ENCODE data around the gene NDUFS2. TPM values are rescaled to one million over a fixed set of nuclear protein-coding genes. Genes with fewer than 3 reads are reported as not detected.

Gene NDUFS2
- total and polyA plus RNA-seq, 10 of the 15 experiments (the other 5 are each of a cell fraction or from before 2014, with no cell fraction given) = 66.5 to 215 (median 148) TPM

DNA sequence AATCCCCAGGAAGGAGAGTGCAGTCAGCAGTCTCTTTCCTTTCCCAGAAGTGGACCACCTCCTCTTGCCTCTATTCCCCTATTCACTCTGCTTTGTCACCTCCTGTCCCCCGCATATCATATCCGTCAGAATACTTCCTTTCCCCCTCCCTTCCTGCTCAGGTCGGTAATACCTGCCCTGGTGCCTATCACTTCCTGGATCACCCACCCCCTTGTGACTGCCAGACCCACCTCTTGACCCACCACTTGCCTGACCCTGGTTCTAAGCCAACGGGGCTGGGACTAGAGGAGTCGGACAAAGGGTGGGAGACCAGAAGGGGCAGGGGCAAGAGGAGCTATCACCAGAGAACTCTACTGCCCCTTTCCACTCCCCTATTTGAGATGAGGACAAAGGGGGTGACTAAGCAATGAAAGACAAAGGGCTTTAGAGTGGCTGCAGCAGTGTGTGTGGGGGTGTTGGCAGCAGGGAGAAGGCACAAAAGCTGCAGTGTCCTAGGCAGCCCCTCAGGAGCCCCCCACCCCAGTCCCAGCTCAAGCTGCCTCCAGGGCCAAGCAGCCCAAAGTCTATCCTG is 1.7 kb upstream of the NDUFS2 start:
- Histone ChIP-seq H3K4me2 (ENCODE audit: control insufficient read depth, insufficient read depth) (no peak overlapping the region), H3K27me3 (replicated peaks in 1 of 2; ENCODE audit: control insufficient read depth in 2 of 2, insufficient read depth in 2 of 2, low read length in 1 of 2) (no peaks in the 10 kb centered on the region), H3K4me3 (no peak overlapping the region), H3K9ac (ENCODE audit: control insufficient read depth, insufficient read depth, low read length) (no peak overlapping the region), H3K9me3 (replicated peaks; ENCODE audit: control insufficient read depth, insufficient read depth, low read length) (no peaks in the 10 kb centered on the region), H3K36me3 (ENCODE audit: control insufficient read depth in 2 of 2, insufficient read depth in 2 of 2, low read length in 1 of 2) (no peaks in the 10 kb centered on the region; a peak in 1 of 4 replicates), H4K20me1 (ENCODE audit: control insufficient read depth, insufficient read depth) (no peaks in the 10 kb centered on the region), H3K79me2 (ENCODE audit: control insufficient read depth, insufficient read depth, low read length) (peaks cover 20% of the 10 kb centered on the region), H3K4me1 (ENCODE audit: control insufficient read depth, insufficient read depth, low read length) (peaks cover 23% of the 10 kb centered on the region), H3K27ac (ENCODE audit: control insufficient read depth, insufficient read depth) (no peak overlapping the region), H2AFZ (ENCODE audit: control insufficient read depth, low read depth, low read length) (peak overlapping the region; percentile 40; the same call in 1 of the 2 replicates)
- FAIRE-seq (no peak), DNase-seq (ENCODE audit: low read depth, low spot score) (no peak), ATAC-seq (no peak)
- intact Hi-C loops (cut with micrococcal nuclease; ENCODE audit: unreplicated experiment) = no loop called here
- ChIA-PET CTCF (interaction anchor here (3.1 to 13.6 kb wide), 5 partner anchors 8 to 183 kb away, joined by 13 to 385 read pairs (median 53); partner anchors contain the start of genes APOA2, FCER1G and TOMM40L), POLR2A (interaction anchor here (1.0 to 2.6 kb wide), 2 partner anchors 25 to 167 kb away, joined by 4 to 22 read pairs; partner anchors contain the start of genes CFAP126 and TOMM40L), SMC1A (ENCODE audit: uncharacterized antibody, unreplicated experiment) (interaction anchor here (1.4 to 6.6 kb wide), 3 partner anchors 19 to 34 kb away, joined by 6 to 66 read pairs (median 18); partner anchors contain the start of genes PPOX and TOMM40L), RAD21 (ENCODE audit: unreplicated experiment) (interaction anchor here (1.2 to 6.6 kb wide), 2 partner anchors 25 to 182 kb away, joined by 3 to 72 read pairs; partner anchors contain the start of gene TOMM40L)
- no TSS peak for BruUV-seq (replicated peaks)
- in situ Hi-C loops (cut with MboI) = no loop called here
- 35% methylated on average over 5 of the region's 5 CpGs for WGBS (ENCODE audit: insufficient coverage, insufficient replicate concordance, low lambda C conversion rate, missing lambda C conversion rate)
- no peak for TF ChIP-seq BACH1 (IDR thresholded peaks at IDR 0.05; ENCODE audit: borderline replicate concordance)
- TF ChIP-seq, protein P1, sequence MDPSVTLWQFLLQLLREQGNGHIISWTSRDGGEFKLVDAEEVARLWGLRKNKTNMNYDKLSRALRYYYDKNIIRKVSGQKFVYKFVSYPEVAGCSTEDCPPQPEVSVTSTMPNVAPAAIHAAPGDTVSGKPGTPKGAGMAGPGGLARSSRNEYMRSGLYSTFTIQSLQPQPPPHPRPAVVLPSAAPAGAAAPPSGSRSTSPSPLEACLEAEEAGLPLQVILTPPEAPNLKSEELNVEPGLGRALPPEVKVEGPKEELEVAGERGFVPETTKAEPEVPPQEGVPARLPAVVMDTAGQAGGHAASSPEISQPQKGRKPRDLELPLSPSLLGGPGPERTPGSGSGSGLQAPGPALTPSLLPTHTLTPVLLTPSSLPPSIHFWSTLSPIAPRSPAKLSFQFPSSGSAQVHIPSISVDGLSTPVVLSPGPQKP (IDR thresholded peaks at IDR 0.05; ENCODE audit: low read depth, low read length) = no peak
- TF ChIP-seq, protein P2, sequence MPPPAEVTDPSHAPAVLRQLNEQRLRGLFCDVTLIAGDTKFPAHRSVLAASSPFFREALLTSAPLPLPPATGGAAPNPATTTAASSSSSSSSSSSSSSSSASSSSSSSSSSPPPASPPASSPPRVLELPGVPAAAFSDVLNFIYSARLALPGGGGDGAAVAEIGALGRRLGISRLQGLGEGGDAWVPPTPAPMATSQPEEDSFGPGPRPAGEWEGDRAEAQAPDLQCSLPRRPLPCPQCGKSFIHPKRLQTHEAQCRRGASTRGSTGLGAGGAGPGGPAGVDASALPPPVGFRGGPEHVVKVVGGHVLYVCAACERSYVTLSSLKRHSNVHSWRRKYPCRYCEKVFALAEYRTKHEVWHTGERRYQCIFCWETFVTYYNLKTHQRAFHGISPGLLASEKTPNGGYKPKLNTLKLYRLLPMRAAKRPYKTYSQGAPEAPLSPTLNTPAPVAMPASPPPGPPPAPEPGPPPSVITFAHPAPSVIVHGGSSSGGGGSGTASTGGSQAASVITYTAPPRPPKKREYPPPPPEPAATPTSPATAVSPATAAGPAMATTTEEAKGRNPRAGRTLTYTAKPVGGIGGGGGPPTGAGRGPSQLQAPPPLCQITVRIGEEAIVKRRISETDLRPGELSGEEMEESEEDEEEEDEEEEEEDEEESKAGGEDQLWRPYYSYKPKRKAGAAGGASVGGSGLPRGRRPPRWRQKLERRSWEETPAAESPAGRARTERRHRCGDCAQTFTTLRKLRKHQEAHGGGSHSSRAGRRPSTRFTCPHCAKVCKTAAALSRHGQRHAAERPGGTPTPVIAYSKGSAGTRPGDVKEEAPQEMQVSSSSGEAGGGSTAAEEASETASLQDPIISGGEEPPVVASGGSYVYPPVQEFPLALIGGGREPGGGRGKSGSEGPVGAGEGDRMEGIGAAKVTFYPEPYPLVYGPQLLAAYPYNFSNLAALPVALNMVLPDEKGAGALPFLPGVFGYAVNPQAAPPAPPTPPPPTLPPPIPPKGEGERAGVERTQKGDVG (CRISPR knock-in tag; IDR thresholded peaks at IDR 0.05) = no peak
- TF ChIP-seq, protein P3, sequence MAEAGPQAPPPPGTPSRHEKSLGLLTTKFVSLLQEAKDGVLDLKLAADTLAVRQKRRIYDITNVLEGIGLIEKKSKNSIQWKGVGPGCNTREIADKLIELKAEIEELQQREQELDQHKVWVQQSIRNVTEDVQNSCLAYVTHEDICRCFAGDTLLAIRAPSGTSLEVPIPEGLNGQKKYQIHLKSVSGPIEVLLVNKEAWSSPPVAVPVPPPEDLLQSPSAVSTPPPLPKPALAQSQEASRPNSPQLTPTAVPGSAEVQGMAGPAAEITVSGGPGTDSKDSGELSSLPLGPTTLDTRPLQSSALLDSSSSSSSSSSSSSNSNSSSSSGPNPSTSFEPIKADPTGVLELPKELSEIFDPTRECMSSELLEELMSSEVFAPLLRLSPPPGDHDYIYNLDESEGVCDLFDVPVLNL (IDR thresholded peaks at IDR 0.05; ENCODE audit: low read depth, low read length) = no peak
- TF ChIP-seq MEF2B (IDR thresholded peaks at IDR 0.05; ENCODE audit: partially characterized antibody, poor library complexity, severe bottlenecking) = no peak
- TF ChIP-seq NFIC (IDR thresholded peaks at IDR 0.05; ENCODE audit: low read depth, low read length) = no peak
- TF ChIP-seq, protein P4, sequence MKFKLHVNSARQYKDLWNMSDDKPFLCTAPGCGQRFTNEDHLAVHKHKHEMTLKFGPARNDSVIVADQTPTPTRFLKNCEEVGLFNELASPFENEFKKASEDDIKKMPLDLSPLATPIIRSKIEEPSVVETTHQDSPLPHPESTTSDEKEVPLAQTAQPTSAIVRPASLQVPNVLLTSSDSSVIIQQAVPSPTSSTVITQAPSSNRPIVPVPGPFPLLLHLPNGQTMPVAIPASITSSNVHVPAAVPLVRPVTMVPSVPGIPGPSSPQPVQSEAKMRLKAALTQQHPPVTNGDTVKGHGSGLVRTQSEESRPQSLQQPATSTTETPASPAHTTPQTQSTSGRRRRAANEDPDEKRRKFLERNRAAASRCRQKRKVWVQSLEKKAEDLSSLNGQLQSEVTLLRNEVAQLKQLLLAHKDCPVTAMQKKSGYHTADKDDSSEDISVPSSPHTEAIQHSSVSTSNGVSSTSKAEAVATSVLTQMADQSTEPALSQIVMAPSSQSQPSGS (IDR thresholded peaks at IDR 0.05; ENCODE audit: low read length) = no peak
- no peak for TF ChIP-seq YY1 (IDR thresholded peaks at IDR 0.05; ENCODE audit: low read depth, low read length)
- TF ChIP-seq SMAD5 (IDR thresholded peaks at IDR 0.05; ENCODE audit: low read depth) = no peak
- TF ChIP-seq, protein P5, sequence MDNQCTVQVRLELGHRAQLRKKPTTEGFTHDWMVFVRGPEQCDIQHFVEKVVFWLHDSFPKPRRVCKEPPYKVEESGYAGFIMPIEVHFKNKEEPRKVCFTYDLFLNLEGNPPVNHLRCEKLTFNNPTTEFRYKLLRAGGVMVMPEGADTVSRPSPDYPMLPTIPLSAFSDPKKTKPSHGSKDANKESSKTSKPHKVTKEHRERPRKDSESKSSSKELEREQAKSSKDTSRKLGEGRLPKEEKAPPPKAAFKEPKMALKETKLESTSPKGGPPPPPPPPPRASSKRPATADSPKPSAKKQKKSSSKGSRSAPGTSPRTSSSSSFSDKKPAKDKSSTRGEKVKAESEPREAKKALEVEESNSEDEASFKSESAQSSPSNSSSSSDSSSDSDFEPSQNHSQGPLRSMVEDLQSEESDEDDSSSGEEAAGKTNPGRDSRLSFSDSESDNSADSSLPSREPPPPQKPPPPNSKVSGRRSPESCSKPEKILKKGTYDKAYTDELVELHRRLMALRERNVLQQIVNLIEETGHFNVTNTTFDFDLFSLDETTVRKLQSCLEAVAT (IDR thresholded peaks at IDR 0.05) = no peak
